Gastrocnemius medialis (tissue), 4 donors: ENCODE results near the gene NSF.

ENCODE experiments used
- POLR2A ChIP-seq, 2 donors: fragments of 450-650 bp; IDR thresholded peaks; one replicate each; pipeline ENCODE4 v1.6.1; 2017; ENCODE audit warnings: antibody characterized with exemption in 2 of 2, mild to moderate bottlenecking in 2 of 2, moderate library complexity in 2 of 2
- TF ChIP-seq, protein P1 (sequence below), 5 experiments: fragments of 450-650 bp in 3 of 5; fragments of 200-600 bp in 2 of 5; sonication (generic) in 2 of 5; IDR thresholded peaks in 4 of 5; conservative IDR thresholded peaks in 1 of 5; 1 replicate in 4 of 5; 2 replicates in 1 of 5; pipeline ENCODE4 v1.5.1; 2016 to 2019; ENCODE audit warnings: antibody characterized with exemption in 5 of 5, mild to moderate bottlenecking in 3 of 5, moderate library complexity in 3 of 5

DNA sequence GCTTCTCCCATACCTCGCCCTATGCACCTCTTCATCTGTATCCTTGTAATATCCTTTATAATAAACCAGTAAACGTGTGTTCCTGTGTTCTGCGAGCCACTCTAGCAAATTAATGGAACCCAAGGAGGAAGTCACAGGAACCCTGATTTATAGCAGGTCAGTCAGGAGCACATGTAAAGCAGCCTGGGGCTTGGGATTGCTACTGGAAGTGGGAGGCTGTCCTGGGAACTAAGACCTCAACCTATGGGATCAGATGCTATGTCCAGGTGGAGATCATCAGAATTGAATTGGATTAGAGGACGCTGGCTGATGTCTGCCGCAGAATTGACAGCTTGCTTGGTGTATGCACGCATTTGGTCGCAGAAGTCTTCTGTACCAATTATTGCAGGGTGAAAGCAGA lies 212.3 kb downstream of the NSF start:
- TF ChIP-seq POLR2A (IDR thresholded peaks at IDR 0.05), result no peak
- TF ChIP-seq, protein P1, sequence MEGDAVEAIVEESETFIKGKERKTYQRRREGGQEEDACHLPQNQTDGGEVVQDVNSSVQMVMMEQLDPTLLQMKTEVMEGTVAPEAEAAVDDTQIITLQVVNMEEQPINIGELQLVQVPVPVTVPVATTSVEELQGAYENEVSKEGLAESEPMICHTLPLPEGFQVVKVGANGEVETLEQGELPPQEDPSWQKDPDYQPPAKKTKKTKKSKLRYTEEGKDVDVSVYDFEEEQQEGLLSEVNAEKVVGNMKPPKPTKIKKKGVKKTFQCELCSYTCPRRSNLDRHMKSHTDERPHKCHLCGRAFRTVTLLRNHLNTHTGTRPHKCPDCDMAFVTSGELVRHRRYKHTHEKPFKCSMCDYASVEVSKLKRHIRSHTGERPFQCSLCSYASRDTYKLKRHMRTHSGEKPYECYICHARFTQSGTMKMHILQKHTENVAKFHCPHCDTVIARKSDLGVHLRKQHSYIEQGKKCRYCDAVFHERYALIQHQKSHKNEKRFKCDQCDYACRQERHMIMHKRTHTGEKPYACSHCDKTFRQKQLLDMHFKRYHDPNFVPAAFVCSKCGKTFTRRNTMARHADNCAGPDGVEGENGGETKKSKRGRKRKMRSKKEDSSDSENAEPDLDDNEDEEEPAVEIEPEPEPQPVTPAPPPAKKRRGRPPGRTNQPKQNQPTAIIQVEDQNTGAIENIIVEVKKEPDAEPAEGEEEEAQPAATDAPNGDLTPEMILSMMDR (IDR thresholded peaks at IDR 0.05 in 4 of 5, conservative IDR thresholded peaks at IDR 0.05 in 1 of 5), result no peak
